Panc1 (cell line): ENCODE measurements around the gene UST. TPM values are rescaled to one million over a fixed set of nuclear protein-coding genes. Genes with fewer than 3 reads are reported as not detected.

ENCODE experiments used
- ATAC-seq: fragments of 200-7000 bp; cut with Tn5 transposase; 2 replicates; pipeline ENCODE4 v1.9.1; 2020; ENCODE audit warnings: mild to moderate bottlenecking, moderate library complexity
- BruUV-seq: library from RNA; stranded (reverse); fragments of 400-500 nt; replicated peaks from 2 replicates; lab custom pipeline; 2021; lab: Mats Ljungman, UMichigan
- CTCF ChIA-PET: fragments of 300-600 bp; sonication (Branson Sonifier 250); formaldehyde crosslinking; loops from one replicate; lab custom pipeline; 2022; ENCODE audit warnings: antibody characterized with exemption; lab: Charles Lee
- POLR2A ChIA-PET: fragments of 300-600 bp; sonication (Branson Sonifier 250); formaldehyde crosslinking; loops from one replicate; lab custom pipeline; 2022; ENCODE audit warnings: antibody characterized with exemption; lab: Charles Lee
- DNase-seq: peaks from one replicate; pipeline ENCODE4 v3.0.0-alpha.2; 2010; ENCODE audit warnings: low read depth, low spot score
- H3K27ac ChIP-seq: 2 replicates; pipeline ENCODE4 v1.5.1; 2011; ENCODE audit warnings: mild to moderate bottlenecking, low read length, inconsistent platforms
- H3K27me3 ChIP-seq: fragments of 200-500 bp; sonication (Bioruptor generic); 2 replicates; pipeline ENCODE4 v1.6.0; 2014; ENCODE audit warnings: low read length, inconsistent platforms; ENCODE audit not compliant: control insufficient read depth, insufficient read depth
- H3K36me3 ChIP-seq: fragments of 200-500 bp; sonication (Bioruptor generic); 2 replicates; pipeline ENCODE4 v1.5.1; 2014; ENCODE audit warnings: inconsistent platforms, mild to moderate bottlenecking, low read length, moderate library complexity; ENCODE audit not compliant: control insufficient read depth, insufficient read depth
- H3K4me1 ChIP-seq: 2 replicates; pipeline ENCODE4 v1.5.1; 2011; ENCODE audit warnings: inconsistent platforms, mild to moderate bottlenecking, low read length, moderate library complexity; ENCODE audit not compliant: control insufficient read depth, insufficient read depth
- H3K4me3 ChIP-seq, 2 experiments: 2 replicates each; pipeline ENCODE4 v1.5.1; 2011 to 2012; ENCODE audit warnings: low read depth in 2 of 2, low read length in 2 of 2, mild to moderate bottlenecking in 2 of 2, inconsistent platforms in 1 of 2, moderate library complexity in 1 of 2
- H3K9me3 ChIP-seq: fragments of 200-500 bp; sonication (Bioruptor generic); 2 replicates; pipeline ENCODE4 v1.5.1; 2014; ENCODE audit warnings: low read depth, mild to moderate bottlenecking, inconsistent platforms, low read length, moderate library complexity; ENCODE audit not compliant: control insufficient read depth, insufficient read depth
- CTCF ChIP-seq: fragments of 450-650 bp; IDR thresholded peaks from 2 replicates; pipeline ENCODE4 v1.5.1; 2017; ENCODE audit warnings: mild to moderate bottlenecking
- POLR2AphosphoS5 ChIP-seq: IDR thresholded peaks from 2 replicates; pipeline ENCODE4 v1.6.1; 2012; ENCODE audit warnings: mild to moderate bottlenecking, low read depth, low read length, moderate library complexity
- SIN3A ChIP-seq: IDR thresholded peaks from 2 replicates; pipeline ENCODE4 v1.6.1; 2012; ENCODE audit warnings: low read depth, mild to moderate bottlenecking, low read length, moderate library complexity, borderline replicate concordance; ENCODE audit not compliant: insufficient read depth
- TCF7L2 ChIP-seq: IDR thresholded peaks from 2 replicates; pipeline ENCODE4 v1.6.1; 2011; ENCODE audit warnings: mild to moderate bottlenecking, low read depth, low read length, inconsistent platforms
- in situ Hi-C: cut with HindIII; loops from 2 replicates; pipeline ENCODE4 v1.10.0; 2016; ENCODE audit warnings: low sequenced_read_pairs, low pct_unique_long_range_greater_than_20kb
- intact Hi-C: fragments of 100-400 bp; cut with micrococcal nuclease; formaldehyde crosslinking; loops from one replicate; pipeline ENCODE4 v1.10.0; 2022; ENCODE audit not compliant: unreplicated experiment
- total RNA-seq: library from RNA; stranded (reverse); gene quantifications from one replicate; pipeline ENCODE4 v1.2.1, GENCODE V29; 2021; ENCODE audit not compliant: unreplicated experiment
- TF ChIP-seq, protein P1 (sequence below), 2 experiments: IDR thresholded peaks; 2 replicates each; pipeline ENCODE4 v1.6.1; 2011 to 2012; ENCODE audit warnings: low read depth in 2 of 2, control low read depth in 1 of 2, low read length in 1 of 2, mild to moderate bottlenecking in 1 of 2, moderate library complexity in 1 of 2; ENCODE audit not compliant: insufficient read depth in 1 of 2

Gene UST
- total RNA-seq, 1 experiment from 2014 or later, result 0.15 TPM

GRCh38 chr6:149041953-149042352 is 295.1 kb downstream of the UST start:
- no peaks in the 10 kb centered on the region for H3K9me3 ChIP-seq
- no peaks in the 10 kb centered on the region for H3K27me3 ChIP-seq
- intact Hi-C loops (no loop called here), in situ Hi-C loops (no loop called here)
- no peaks in the 10 kb centered on the region for H3K36me3 ChIP-seq
- TF ChIP-seq, protein P1, sequence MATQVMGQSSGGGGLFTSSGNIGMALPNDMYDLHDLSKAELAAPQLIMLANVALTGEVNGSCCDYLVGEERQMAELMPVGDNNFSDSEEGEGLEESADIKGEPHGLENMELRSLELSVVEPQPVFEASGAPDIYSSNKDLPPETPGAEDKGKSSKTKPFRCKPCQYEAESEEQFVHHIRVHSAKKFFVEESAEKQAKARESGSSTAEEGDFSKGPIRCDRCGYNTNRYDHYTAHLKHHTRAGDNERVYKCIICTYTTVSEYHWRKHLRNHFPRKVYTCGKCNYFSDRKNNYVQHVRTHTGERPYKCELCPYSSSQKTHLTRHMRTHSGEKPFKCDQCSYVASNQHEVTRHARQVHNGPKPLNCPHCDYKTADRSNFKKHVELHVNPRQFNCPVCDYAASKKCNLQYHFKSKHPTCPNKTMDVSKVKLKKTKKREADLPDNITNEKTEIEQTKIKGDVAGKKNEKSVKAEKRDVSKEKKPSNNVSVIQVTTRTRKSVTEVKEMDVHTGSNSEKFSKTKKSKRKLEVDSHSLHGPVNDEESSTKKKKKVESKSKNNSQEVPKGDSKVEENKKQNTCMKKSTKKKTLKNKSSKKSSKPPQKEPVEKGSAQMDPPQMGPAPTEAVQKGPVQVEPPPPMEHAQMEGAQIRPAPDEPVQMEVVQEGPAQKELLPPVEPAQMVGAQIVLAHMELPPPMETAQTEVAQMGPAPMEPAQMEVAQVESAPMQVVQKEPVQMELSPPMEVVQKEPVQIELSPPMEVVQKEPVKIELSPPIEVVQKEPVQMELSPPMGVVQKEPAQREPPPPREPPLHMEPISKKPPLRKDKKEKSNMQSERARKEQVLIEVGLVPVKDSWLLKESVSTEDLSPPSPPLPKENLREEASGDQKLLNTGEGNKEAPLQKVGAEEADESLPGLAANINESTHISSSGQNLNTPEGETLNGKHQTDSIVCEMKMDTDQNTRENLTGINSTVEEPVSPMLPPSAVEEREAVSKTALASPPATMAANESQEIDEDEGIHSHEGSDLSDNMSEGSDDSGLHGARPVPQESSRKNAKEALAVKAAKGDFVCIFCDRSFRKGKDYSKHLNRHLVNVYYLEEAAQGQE (IDR thresholded peaks at IDR 0.05; ENCODE audit: insufficient read depth in 1 of 2, low read depth in 2 of 2, low read length in 1 of 2), result no peak
- TF ChIP-seq TCF7L2 (no peak), CTCF (no peak), SIN3A (no peak), POLR2AphosphoS5 (no peak)
- no peak overlapping the region for H3K4me3 ChIP-seq
- ChIA-PET POLR2A (no interaction called here), CTCF (no interaction called here)
- no peaks in the 10 kb centered on the region for H3K4me1 ChIP-seq
- H3K27ac ChIP-seq, result no peak overlapping the region
- DNase-seq (no peak), ATAC-seq (no peak)
- no TSS peak for BruUV-seq

DNA sequence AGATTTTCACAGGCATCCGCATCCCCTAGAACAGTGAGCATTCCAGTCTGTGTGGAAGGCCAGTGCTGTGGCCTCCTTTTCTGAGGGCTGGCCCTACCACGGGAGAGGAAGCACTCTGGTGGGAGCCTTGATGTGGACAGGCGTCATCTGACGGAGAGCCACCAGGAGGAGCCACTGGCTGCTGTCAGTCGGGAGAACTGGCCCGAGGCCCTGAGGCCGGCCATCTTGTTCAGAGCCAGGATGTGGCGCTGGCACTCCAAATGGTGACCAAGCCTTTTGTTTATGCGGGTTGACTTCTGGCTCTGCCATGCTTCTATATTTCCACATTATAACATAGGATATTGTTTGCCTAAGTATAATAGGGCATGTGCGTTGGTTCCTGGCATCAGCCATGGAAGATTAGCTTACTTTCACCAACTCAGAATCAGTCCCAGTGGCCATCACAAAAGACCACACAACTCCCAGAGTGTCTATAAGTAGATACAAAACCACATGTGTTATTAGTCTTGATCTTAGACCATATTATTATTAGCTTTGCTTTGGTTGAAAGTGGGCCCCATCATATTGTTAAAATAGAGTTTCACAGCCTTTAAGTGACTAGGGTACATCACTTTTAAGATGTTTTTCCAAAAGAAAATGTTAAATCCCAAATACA is 296.8 kb downstream of the UST start:
- CTCF ChIA-PET, result interaction anchor here (0.6 kb wide), 1 partner anchor 33 kb away, joined by 3 read pairs; no protein-coding TSS in a partner anchor
- Histone ChIP-seq H3K4me1 (no peaks in the 10 kb centered on the region), H3K4me3 (no peak overlapping the region), H3K27me3 (no peaks in the 10 kb centered on the region), H3K27ac (no peak overlapping the region), H3K9me3 (no peaks in the 10 kb centered on the region), H3K36me3 (no peaks in the 10 kb centered on the region)
- POLR2A ChIA-PET, result no interaction called here
- intact Hi-C loops, result no loop called here
- TF ChIP-seq, protein P1 (IDR thresholded peaks at IDR 0.05; ENCODE audit: insufficient read depth in 1 of 2, low read depth in 2 of 2, low read length in 1 of 2), result no peak
- TF ChIP-seq CTCF, result peak; percentile 67
- peak; percentile 76; the same call in 1 of the 2 replicates for ATAC-seq
- no peak for DNase-seq
- BruUV-seq, result no TSS peak
- in situ Hi-C loops, result no loop called here
